HG02642 (cell line): Measurements from ENCODE around the gene C12orf76.
"Not testable (repeated sequence)": the region's sequence is repeated elsewhere in the genome, so short reads cannot be mapped to it uniquely, and the experiment has no call there.

Experiments
- ATAC-seq: cut with Tn5 transposase; IDR thresholded peaks from one replicate; pipeline ENCODE4 v1.9.1; 2021; ENCODE audit warnings: mild to moderate bottlenecking; ENCODE audit not compliant: unreplicated experiment, poor library complexity

C12orf76 gene

DNA sequence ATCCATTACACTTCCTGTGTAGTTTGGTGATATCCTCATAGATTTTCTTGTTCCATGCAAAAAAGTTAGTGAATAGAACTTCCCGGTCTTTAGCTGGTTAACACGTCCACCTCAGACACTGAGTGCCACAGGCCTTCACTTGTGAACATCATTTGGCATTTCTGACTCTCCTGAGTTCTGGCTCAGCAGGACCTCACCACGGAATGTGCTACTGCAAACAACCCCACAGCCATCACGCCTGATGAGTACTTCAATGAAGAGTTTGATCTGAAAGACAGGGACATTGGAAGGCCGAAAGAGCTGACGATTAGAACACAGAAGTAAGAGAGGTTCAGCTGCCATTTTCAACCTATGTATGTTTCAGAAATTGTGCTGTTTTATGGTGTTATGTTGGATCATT is 20.0 kb downstream of the C12orf76 start:
- no peak for ATAC-seq

DNA sequence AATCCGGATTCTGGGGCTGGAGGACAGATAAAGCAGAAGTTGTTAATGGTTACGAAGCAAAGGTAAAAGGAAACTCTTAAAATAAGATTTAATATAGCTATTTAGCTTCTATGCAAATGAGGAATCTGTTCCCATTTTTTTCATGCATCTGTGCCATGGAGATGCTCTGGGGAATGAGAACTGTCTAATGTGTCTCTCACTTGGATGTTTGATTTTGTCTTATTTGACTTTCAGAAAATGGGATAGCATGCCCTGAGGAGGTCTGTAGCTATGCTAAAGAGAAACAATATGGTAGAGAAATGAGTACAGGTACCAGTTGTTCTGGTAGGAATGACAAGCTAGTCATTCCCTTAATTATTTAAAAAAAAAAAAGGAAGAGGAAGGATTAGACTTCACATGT is 24.3 kb downstream of the C12orf76 start:
- ATAC-seq: no peak

DNA sequence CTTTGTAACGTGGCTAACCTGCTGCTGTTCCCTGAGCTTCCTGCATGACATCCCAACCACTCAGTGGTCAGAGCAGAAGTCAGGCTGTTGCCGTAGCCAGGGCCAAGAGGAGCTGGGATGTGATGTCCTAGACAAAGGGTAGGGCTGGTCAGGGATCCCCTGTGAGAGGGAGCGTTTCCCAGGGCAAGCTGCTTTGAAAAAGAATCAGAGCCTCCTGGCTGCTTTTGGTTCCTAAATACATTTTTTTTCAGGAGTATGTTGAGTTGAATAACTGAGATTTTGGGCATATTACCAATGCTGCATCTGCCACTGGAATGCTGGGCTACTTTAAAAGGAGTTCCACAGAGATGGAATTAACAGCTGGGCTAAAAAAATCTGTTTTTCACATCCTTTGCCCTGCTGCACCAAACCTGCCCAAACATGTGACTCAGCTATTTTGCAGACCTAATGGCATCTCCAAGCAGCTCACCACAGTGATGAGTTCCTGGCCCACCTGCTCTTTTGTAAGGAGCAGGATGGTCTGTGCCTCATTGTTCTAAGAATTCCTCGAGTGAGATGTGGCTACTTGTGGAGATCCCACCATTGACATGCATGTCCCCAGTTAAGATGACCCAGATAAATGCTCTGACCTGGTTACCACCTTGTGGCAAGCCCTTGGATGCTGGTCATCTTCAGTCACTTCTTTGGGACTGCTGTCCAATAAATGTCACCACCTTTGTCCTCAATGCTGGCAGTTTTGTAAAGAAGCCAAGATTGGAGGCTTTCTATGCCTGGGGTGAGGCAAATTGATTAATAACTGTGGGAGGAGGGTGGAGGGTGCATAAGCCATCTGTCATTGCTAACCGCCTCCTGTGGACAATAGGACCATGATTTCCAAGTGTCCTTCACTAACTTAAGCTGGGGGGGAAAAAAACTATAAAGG is 25.0 kb downstream of the C12orf76 start:
- no peak for ATAC-seq

DNA sequence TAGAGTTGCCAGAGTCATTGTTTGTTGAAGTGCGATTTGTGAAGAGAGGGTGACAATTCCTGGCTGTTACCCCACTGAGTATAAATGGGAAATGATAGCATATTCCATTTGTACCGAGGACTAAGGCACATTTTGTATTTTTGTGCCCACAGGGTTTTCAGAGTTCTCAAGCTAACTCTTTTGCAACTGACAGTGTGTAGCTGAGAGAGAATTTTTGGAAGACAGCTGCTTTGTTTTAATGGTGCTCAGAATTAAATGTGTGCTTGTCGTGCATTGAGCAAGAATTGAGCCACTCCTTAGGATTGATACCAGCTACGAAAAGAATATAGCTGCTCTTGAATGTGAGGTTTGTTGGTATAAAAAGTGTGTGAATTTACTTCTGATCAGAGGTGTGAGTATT is 27.4 kb downstream of the C12orf76 start:
- ATAC-seq: no peak

DNA sequence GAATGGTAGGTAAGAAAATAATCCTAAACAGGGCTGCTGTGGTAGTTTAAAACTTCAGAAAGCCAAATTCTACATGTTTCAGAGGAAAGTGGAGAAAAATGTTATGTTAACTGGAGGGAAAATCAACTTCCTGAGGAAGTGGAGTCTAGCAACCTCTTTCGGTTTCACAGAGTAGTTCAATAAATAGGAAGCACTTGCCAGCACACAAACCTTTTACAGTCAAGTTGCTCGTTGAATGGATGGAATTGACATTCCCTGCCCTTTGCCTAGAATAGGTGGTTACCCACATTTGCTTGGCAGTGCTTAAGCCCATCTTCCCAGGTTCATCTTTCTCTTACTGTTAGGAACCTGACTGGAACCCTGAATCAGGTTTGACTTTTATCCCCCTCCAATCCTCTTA is 33.2 kb downstream of the C12orf76 start:
- no peak for ATAC-seq

DNA sequence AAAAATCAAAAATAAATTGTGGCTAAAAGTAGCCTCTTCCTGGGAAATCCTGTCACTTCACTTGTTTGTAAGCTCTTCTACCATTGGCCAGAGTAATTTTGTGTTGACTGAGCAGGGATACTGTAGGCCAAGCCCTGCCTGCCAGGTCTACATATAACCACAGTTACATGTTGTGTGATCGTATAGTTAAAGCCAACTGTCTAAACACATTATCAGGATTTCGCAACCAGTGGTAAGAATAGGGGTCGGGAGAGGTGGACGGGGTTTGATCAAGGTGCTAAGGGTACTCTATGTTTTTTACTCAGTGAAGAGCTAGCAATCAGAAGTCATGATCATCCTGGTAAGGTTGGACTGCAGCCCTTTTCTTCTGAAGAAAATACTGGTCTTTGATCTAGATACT is 35.7 kb downstream of the C12orf76 start:
- no peak for ATAC-seq

DNA sequence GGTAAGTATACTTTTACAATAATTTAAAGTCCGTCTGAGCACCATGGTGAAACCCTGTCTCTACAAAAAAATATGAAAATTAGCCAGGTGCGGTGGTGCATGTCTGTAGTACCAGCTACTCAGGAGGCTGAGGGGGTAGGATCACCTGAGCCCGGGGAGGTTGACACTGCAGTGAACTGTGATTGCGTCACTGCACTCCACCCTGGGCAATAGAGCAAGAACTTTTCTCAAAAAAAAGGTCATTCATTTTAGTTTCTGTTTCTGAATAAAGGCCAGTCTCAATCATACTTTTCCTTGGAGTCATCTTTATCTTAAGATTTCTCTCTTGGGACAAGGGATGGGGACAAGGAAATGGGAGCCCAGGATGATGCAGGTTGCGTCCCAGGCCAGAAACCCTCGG is 36.2 kb downstream of the C12orf76 start:
- ATAC-seq: peak; percentile 65

DNA sequence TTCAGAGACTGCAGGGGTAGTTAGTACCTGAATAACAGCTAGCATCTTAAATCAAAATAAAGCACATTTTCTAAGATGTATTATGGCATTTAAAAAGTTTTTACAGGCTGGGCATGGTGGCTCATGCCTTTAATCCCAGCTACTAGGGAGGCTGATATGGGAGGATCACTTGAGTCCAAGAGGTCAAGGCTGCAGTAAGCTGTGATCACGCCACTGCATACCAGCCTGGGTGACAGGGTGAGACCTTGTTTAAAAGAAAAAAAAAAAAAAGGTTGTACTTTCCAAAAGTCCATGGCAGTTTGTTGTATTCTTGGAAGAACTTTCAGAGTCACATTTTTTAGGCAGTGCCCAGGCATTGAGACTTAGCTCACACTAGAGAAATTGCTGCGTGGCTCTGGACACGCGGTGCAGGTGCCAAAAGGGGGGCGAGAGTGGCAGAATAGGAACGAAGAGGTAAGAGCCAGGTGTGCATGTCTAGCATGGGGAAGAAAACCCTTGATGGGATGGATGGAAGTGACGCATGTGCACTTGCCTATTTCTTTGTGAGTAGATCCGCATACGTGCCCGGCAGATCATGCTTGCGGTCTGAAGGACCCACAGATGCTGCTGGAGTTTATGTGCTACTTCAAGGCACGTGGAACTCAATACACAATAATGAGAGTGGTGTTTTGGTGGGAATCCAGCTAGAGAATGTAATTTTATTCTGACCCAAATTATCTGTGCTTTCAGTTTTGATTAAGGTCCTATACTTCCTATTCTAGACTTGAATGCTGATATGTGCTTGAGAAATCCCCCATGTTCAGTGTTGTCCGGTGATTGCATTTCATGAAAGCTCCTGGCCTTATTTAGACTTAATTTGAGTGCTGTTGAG is 37.2 kb downstream of the C12orf76 start:
- peak; percentile 26 for ATAC-seq

DNA sequence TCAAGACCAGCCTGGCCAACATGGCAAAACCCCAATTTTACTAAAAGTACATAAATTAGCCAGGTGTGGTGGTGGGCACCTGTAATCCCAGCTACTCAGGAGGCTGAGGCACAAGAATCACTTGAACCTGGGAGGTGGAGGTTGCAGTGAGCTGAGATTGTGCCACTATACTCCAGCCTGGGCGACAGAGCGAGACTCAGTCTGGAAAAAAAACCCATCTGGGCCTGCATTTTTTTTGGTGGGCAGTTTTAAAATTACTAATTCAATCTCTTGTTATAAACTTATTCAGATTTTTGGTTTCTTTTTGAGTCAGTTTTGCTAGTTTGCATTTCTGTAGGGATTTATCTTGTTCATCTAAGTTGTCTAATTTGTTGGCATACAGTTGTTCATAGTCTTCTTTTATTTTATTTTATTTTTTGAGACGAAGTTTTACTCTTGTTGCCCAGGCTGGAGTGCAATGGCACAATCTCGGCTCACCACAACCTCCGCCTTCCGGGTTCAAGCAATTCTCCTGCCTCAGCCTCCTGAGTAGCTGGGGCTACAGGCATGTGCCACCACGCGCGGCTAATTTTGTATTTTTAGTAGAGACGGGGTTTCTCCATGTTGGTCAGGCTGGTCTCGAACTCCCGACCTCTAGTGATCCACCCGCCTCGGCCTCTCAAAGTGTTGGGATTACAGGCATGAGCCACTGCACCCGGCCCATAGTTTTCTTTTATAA is 39.5 kb downstream of the C12orf76 start:
- ATAC-seq: not testable (repeated sequence)

DNA sequence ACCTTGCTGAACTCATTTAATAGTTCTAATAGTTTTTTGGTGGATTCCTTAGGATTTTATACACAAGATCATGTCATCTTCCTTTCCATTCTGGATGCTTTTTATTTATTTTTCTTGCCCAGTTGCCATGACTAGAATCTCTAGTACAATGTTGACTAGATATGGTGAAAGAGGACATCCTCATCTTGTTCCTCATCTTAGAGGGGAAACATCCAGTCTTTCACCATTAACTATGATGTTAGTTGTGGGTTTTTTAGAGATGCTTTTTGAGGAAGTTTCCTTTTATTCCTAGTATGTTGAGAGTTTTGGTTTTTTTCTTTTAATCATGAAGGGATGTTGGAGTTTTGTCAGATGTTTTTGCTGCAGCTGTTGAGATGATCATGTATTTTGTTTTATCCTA is 40.4 kb downstream of the C12orf76 start:
- no peak for ATAC-seq

DNA sequence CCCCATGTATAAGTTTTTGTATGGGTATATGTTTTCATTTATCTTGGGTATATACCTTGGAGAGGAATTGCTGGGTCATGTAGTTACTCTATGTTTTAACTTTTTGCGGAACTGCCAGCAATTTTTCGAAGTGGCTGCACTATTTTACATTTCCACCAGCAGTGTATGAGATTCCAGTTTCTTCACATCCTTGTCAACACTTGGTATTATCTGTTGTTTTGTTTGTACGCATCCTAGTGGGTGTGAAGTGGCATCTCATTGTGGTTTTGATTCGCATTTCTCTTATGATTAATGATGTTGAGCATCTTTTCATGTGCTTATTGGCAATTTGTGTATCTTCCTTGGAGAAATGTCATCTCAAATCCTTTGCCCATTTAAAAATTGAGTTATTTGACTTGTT is 42.2 kb downstream of the C12orf76 start:
- no peak for ATAC-seq

DNA sequence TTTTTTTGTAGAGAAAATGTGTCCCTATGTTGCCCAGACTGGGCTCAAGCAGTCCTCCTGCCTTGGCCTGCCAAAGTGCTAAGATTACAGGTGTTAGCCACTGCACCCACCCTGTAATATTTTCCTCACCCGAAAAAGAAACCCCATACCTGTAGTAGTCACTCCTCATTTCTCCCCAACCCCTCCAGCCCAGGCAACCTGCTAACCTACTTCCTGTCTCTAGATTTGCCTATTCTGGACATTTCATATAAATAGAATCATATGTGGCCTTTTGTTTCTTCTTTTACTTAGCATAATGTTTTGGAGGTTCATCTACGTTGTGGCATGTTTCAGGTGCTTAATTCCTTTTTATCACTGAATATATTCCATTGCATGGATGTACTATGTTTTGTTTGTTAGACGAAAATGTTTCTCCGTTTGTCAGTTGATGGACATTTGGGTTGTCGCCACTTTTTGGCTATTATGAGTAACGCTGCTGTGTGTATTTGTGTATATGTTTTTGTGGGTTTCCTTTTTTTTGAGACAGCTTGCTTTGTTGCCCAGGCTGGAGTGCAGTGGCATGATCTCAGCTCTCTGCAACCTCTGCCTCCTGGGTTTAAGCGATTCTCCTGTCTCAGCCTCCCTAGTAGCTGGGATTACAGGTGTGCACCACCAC is 42.9 kb downstream of the C12orf76 start:
- ATAC-seq: no peak

DNA sequence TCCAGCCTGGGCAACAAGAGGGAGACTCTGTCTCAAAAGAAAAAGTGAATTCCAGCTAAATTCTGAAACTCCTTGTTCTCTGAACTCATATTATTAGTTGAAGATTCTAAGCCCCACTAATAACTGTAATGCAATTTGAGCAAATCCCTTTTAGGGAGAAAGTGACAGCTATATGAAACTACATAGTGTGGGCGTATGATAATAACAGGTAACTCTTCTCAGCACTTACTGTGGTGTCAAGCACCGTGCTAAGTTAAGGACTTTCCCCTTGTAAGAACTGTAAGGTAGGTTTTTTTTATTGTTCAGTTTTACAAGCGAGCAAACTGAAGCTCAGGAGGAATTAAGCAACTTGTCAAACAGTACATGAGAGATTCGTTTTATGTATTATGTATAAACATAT is 43.7 kb downstream of the C12orf76 start:
- no peak for ATAC-seq

DNA sequence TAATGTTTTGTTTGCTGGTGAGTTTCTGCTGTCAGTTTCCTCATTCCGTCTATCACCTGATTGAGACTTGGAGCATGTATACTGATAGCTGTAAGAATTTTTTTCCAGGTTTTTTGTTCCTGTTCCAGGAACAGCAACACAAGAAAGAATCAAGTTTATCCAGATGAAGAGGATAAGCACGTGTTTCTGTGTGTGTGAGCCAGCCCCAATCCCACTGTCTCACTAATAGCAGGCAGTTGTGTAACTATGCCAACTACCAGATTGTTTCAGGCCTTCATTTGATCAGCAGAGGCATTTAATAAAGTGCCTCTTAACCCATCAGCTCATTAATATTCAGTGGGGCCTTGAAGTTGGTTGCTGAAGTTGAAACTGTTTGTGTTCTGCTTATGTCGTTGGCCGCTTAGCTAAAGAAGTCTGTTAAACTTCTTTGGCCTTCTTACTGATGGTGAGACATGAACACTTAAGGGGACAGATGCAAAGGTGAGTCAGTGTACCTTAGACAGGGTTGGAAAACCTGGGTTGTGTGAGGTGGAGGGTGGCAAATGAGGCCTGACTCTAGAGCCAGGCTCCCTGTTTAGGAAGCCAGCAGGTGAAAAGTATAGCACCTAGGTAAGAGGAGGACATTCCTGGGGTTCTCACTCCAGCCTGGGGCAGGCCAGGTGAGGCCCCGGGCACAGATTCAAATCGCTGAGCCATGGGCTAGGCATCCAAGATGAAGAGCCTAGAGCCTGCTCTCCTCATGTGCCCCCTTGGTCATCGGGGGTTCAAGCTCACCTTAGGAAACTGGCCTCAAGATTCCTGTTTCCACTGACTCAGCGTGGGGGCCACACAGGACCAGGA is 45.4 kb downstream of the C12orf76 start:
- ATAC-seq: no peak

DNA sequence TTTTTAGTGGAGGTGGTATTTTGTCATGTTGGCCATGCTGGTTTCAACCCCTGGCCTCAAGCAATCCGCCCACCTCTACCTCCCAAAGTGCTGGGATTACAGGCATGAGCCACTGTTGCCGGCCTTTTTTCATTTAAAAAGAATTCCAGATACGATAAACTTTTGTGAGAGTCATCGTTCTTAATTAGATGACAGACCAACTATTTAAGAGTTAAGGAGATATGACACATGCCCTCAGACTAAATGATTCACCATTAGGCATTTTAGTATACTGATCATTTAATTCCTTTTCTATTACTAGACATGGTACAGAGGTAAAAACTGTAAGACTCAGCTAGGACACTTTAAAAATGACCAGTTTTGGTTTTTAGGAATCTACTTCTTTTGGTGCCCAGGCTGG is 46.7 kb downstream of the C12orf76 start:
- no peak for ATAC-seq

DNA sequence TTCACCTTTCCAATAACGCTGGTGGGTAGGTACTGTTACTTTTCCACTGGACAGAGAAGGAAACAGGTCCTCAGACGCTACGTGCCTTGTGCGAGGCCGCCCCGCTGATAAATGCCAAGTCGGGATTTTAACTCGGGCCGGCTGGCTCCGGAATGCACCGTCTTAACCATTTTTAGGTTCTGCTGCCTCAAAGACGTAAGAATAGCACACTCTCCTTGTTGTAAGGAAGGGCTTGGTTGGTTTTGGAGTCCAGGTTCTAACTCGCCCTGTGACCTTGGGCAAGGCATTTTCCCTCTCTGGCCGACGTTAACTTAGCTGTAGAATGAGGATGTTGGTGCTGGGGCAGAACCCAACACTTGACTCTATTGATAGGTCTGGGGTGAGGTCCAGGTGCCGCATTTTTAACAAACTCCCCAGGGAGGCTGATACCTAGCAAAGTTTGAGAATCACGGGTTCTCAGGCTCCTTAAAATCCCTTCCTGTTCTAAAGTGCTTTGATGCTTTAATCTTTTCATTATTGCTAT is 48.3 kb downstream of the C12orf76 start:
- ATAC-seq: no peak

DNA sequence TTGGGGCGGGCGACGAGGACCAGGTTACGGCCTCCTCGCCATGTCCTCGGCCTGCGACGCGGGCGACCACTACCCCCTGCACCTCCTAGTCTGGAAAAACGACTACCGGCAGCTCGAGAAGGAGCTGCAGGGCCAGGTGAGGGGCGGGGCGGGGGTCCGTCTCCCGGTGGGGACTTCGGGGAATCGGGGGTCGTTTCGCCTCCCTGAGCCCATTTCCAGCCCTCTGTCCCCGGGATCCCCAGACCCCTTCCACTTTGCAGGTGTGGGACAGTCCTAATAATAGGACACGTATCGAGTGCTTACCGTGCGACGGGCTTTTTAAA is 48.7 kb downstream of the C12orf76 start:
- no peak for ATAC-seq

DNA sequence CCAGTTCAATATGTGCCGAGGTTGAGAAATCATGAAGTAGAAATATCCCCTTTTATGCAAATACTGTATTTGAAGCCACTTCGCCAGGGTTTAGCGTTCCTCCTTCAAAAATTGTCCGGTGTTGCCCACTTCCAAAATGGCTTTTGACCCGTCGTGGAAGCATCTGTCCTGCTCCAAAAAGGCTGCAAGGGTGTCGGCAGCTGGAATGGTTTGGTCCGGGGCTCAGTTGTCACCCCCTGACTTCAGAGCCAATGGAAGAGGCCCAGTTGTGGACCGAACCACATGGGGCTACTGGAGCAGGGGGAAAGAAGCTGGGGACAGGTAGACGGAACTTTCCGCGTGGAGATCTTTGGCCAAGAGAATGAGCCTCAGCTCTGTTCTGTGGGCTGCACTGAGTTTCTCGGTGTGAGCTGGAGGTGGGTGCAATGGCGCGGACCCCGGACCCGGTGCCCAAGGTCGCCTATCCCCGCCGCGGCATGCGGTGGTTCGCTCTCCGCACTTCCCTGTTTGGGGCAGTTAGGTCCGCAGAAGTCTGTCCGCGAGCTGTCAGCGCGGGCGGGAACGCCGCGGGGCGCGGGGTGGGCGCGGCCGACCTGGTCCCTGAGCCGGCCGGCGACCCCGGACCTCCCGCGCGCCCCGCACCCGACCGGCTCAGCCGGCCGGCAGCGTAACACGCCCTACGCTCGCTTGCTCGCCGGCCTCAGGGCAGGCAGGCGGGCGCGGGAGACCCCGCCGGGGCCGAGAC is 49.2 kb downstream of the C12orf76 start, which contains the start of gene ANKRD13A:
Gene ANKRD13A, plus strand, starts transcription at position 527 of the 745 bp plus-strand sequence. CDS start 259 bp downstream, outside the sequence.
- peak; percentile 61 for ATAC-seq
